Natural killer cell (primary cell): ENCODE results near the gene CHRNA5. TPM values are rescaled to one million over a fixed set of nuclear protein-coding genes. Genes with fewer than 3 reads are reported as not detected.

ENCODE experiments used
- ATAC-seq, 3 donors: fragments of 150-1000 bp in 2 of 3; fragments of 200-7000 bp in 1 of 3; cut with Tn5 transposase; 1 replicate in 1 of 3; 2 replicates in 2 of 3; pipeline ENCODE4 v1.10.0; 2021; ENCODE audit warnings: mild to moderate bottlenecking in 2 of 3, moderate library complexity in 2 of 3
- DNase-seq, 2 donors: peaks; one replicate each; pipeline versions ENCODE4 v3.0.0 to v3.0.0-alpha.2; 2013 to 2021; ENCODE audit warnings: mixed read lengths in 1 of 2
- H3K27ac ChIP-seq: one replicate; pipeline ENCODE4 v1.5.1; 2013; ENCODE audit warnings: mild to moderate bottlenecking, low read length
- H3K27me3 ChIP-seq: one replicate; pipeline ENCODE4 v1.6.1; 2013; ENCODE audit warnings: low read length; ENCODE audit not compliant: control insufficient read depth, insufficient read depth
- H3K36me3 ChIP-seq: one replicate; pipeline ENCODE4 v1.6.1; 2013; ENCODE audit warnings: low read length; ENCODE audit not compliant: control insufficient read depth, insufficient read depth
- H3K4me1 ChIP-seq: one replicate; pipeline ENCODE4 v1.6.1; 2013; ENCODE audit warnings: low read length; ENCODE audit not compliant: control insufficient read depth, insufficient read depth
- H3K4me3 ChIP-seq: one replicate; pipeline ENCODE4 v1.5.1; 2013; ENCODE audit warnings: low read length
- H3K9me3 ChIP-seq: one replicate; pipeline ENCODE4 v1.6.1; 2013; ENCODE audit warnings: low read length; ENCODE audit not compliant: control insufficient read depth, insufficient read depth
- H3K27ac Mint-ChIP-seq, 2 donors: one replicate each; pipeline ENCODE4 v1.8.0; 2022; ENCODE audit warnings: mild to moderate bottlenecking in 2 of 2, mixed read lengths in 2 of 2, moderate library complexity in 1 of 2
- H3K27me3 Mint-ChIP-seq, 2 donors: one replicate each; pipeline ENCODE4 v1.8.0; 2022; ENCODE audit warnings: low read depth in 2 of 2, mixed read lengths in 2 of 2
- H3K36me3 Mint-ChIP-seq: one replicate; pipeline ENCODE4 v1.8.0; 2022; ENCODE audit warnings: mixed read lengths
- H3K4me1 Mint-ChIP-seq, 2 donors: one replicate each; pipeline ENCODE4 v1.8.0; 2022; ENCODE audit warnings: mixed read lengths in 2 of 2
- H3K4me3 Mint-ChIP-seq: one replicate; pipeline ENCODE4 v1.8.0; 2022; ENCODE audit warnings: mild to moderate bottlenecking, moderate library complexity, mixed read lengths
- H3K9me3 Mint-ChIP-seq, 2 donors: one replicate each; pipeline ENCODE4 v1.8.0; 2022; ENCODE audit warnings: mixed read lengths in 2 of 2
- whole genome bisulfite sequencing: methylation state at CpG from one replicate; pipeline ENCODE4 v1.1.7; 2013; ENCODE audit warnings: missing lambda C conversion rate; ENCODE audit not compliant: insufficient coverage; 5-methylcytosine and 5-hydroxymethylcytosine counted together
- intact Hi-C: fragments of 100-400 bp; cut with micrococcal nuclease; formaldehyde crosslinking; loops from one replicate; pipeline ENCODE4 v1.14.2; 2022
- total RNA-seq, 4 donors: library from RNA; stranded (reverse); fragments of 120-200 nt in 1 of 4; gene quantifications; one replicate each; pipeline versions ENCODE4 v1.2.3 to v1.2.4, GENCODE V29; 2013 to 2022
- TF ChIP-seq, protein P1 (sequence below): fragments of 200-600 bp; IDR thresholded peaks from one replicate; pipeline ENCODE4 v1.8.0; 2022; ENCODE audit warnings: antibody characterized with exemption

CHRNA5 gene
- total RNA-seq, 3 donors from 2014 or later (not counting 1 experiment from before 2014, with no cell fraction given), result 0.23 to 0.45 (median 0.42) TPM

- Mint-ChIP-seq H3K27me3 (no peaks in the 10 kb centered on the region), H3K4me3 (peak overlapping the region; percentile 92), H3K36me3 (peaks cover 10% of the 10 kb centered on the region), H3K27ac (peak overlapping the region; percentile 89 to 92), H3K4me1 (peaks cover 32 to 33% of the 10 kb centered on the region in 2 donors), H3K9me3 (no peaks in the 10 kb centered on the region)
- intact Hi-C loops, result no loop called here
- ATAC-seq (no peak), DNase-seq (no peak)
- H3K9me3 ChIP-seq, result no peaks in the 10 kb centered on the region
- no peaks in the 10 kb centered on the region for H3K27me3 ChIP-seq
- H3K36me3 ChIP-seq, result peaks cover 43% of the 10 kb centered on the region
- no peak overlapping the region for H3K4me3 ChIP-seq
- no peak overlapping the region for H3K27ac ChIP-seq
- H3K4me1 ChIP-seq, result peaks cover 16% of the 10 kb centered on the region
- 98% methylated on average over 3 of the region's 3 CpGs for WGBS
- TF ChIP-seq, protein P1, sequence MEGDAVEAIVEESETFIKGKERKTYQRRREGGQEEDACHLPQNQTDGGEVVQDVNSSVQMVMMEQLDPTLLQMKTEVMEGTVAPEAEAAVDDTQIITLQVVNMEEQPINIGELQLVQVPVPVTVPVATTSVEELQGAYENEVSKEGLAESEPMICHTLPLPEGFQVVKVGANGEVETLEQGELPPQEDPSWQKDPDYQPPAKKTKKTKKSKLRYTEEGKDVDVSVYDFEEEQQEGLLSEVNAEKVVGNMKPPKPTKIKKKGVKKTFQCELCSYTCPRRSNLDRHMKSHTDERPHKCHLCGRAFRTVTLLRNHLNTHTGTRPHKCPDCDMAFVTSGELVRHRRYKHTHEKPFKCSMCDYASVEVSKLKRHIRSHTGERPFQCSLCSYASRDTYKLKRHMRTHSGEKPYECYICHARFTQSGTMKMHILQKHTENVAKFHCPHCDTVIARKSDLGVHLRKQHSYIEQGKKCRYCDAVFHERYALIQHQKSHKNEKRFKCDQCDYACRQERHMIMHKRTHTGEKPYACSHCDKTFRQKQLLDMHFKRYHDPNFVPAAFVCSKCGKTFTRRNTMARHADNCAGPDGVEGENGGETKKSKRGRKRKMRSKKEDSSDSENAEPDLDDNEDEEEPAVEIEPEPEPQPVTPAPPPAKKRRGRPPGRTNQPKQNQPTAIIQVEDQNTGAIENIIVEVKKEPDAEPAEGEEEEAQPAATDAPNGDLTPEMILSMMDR, result no peak
Measured at GRCh38 chr15:78542647-78543046, 22.7 kb upstream of the CHRNA5 start.

DNA sequence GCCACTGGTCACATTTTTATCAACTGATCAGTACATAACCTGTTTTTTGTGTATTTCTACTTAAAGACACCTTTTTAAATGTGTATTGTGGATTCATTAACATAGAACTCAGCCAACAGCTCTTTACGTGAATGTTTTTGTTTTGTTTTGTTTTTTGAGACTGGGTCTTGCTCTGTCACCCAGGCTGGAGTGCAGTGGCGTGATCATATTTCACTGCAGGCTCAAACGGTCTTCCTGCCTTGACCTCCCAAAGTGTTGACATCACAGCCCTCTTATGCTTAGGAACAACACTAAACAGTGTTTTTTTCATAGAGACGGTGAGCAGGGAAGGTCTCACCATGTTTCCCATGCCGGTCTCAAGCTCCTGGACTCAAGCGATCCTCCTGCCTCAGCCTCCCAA is 15.1 kb upstream of the CHRNA5 start:
- intact Hi-C loops, result no loop called here
- TF ChIP-seq, protein P1, result no peak
- Histone ChIP-seq H3K27ac (no peak overlapping the region), H3K9me3 (no peaks in the 10 kb centered on the region), H3K4me3 (no peak overlapping the region), H3K36me3 (peaks cover 54% of the 10 kb centered on the region), H3K4me1 (no peaks in the 10 kb centered on the region), H3K27me3 (no peaks in the 10 kb centered on the region)
- Mint-ChIP-seq H3K9me3 (no peaks in the 10 kb centered on the region), H3K27me3 (no peaks in the 10 kb centered on the region), H3K4me1 (no peaks in the 10 kb centered on the region), H3K27ac (no peak overlapping the region), H3K36me3 (peaks cover 20% of the 10 kb centered on the region), H3K4me3 (no peak overlapping the region)
- no peak for DNase-seq
- 92% methylated on average over 6 of the region's 6 CpGs for WGBS
- ATAC-seq, result no peak

DNA sequence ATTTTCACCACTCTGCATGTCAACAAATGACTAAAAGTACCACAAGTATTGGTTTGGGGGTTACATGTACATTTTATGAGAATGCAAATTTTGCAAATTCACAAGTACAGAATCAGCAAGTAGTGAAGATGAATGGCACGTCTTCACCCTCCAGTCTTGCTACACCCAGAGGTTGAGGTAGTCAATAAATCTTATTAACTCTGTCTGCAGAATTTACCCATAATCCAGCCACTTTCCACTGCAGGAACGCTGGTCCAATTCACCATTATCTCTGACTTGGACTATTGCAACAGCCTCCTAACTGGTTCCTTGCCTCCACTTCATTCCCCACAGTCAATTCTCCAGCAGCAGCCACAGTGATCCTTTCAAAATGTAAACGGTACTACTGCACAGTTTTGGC is 14.5 kb upstream of the CHRNA5 start:
- H3K36me3 Mint-ChIP-seq, result peaks cover 20% of the 10 kb centered on the region
- H3K27me3 ChIP-seq, result no peaks in the 10 kb centered on the region
- no peak overlapping the region for H3K27ac ChIP-seq
- DNase-seq, result no peak
- no peaks in the 10 kb centered on the region for H3K9me3 ChIP-seq
- H3K36me3 ChIP-seq, result peaks cover 47% of the 10 kb centered on the region
- H3K4me1 ChIP-seq, result no peaks in the 10 kb centered on the region
- intact Hi-C loops, result no loop called here
- H3K4me3 Mint-ChIP-seq, result no peak overlapping the region
- 91% methylated on average over 3 of the region's 3 CpGs for WGBS
- H3K4me3 ChIP-seq, result no peak overlapping the region
- H3K9me3 Mint-ChIP-seq, result no peaks in the 10 kb centered on the region
- TF ChIP-seq, protein P1, result no peak
- no peak for ATAC-seq
- peak overlapping the region in 1 of 2 donors; percentile 16 for H3K27ac Mint-ChIP-seq
- H3K4me1 Mint-ChIP-seq, result no peaks in the 10 kb centered on the region
- no peaks in the 10 kb centered on the region for H3K27me3 Mint-ChIP-seq

GRCh38 chr15:78551902-78552301 is 13.4 kb upstream of the CHRNA5 start:
- Mint-ChIP-seq H3K9me3 (no peaks in the 10 kb centered on the region), H3K27ac (no peak overlapping the region), H3K36me3 (peaks cover 20% of the 10 kb centered on the region), H3K27me3 (no peaks in the 10 kb centered on the region), H3K4me1 (no peaks in the 10 kb centered on the region), H3K4me3 (no peak overlapping the region)
- Histone ChIP-seq H3K36me3 (peaks cover 40% of the 10 kb centered on the region), H3K4me1 (no peaks in the 10 kb centered on the region), H3K9me3 (no peaks in the 10 kb centered on the region), H3K27ac (no peak overlapping the region), H3K4me3 (no peak overlapping the region), H3K27me3 (no peaks in the 10 kb centered on the region)
- ATAC-seq (no peak), DNase-seq (no peak)
- intact Hi-C loops, result no loop called here
- WGBS, result 84% methylated on average over 5 of the region's 5 CpGs
- TF ChIP-seq, protein P1, result no peak
